T-helper 1 cell (primary cell): ENCODE data around the gene SRSF2.
"Not testable (repeated sequence)": the region's sequence is repeated elsewhere in the genome, so short reads cannot be mapped to it uniquely, and the experiment has no call there.

Experiments
- DNase-seq, 5 donors: peaks; one replicate each; pipeline ENCODE4 v3.0.0-alpha.2; 2012 to 2020

SRSF2 gene

DNA sequence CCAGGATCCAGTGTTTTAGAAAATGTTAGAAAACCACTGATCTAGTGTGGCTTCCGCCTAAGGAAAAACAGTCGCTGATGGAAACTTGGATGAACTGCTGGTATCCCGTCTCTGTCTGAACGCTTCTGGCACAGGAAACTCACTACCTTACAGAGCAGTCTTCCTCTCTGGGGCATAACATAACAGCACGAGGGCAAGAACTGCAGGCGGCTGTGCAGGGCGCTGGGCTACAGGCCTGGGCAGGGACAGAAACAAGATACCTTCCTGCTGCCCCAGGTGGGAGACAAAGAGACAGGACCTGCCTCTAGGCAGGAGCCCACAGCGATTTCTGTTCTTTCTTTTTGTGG is 36.9 kb downstream of the SRSF2 start:
- DNase-seq = no peak

DNA sequence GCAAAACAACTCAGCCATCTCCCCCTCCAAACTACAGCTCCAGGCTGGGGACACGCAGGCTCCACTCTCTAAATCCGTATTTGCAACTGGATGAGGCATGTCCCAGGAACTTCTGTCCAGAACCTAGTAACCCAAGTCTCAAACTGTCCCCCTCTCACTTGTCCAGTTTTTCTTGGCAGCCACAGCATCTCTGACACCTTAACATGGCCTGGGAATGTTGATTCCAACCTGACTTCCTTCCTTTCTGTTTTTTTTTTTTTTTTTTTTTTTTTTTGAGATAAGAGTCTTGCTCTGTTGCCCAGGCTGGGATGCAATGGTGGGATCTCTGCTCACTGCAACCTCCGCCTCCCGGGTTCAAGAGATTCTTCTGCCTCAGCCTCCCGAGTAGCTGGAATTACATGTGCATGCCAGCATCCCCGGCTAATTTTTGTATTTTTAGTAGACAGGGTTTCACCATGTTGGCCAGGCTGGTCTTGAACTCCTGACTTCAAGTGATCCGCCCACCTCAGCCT is 38.6 kb downstream of the SRSF2 start:
- not testable (repeated sequence) for DNase-seq

- no peak for DNase-seq
These were observed 39.2 kb downstream of the SRSF2 start for GRCh38 chr17:76697702-76698465.

GRCh38 chr17:76696763-76697701 is 40.1 kb downstream of the SRSF2 start:
- no peak for DNase-seq

GRCh38 chr17:76695059-76695831 is 41.9 kb downstream of the SRSF2 start:
- no peak for DNase-seq

DNA sequence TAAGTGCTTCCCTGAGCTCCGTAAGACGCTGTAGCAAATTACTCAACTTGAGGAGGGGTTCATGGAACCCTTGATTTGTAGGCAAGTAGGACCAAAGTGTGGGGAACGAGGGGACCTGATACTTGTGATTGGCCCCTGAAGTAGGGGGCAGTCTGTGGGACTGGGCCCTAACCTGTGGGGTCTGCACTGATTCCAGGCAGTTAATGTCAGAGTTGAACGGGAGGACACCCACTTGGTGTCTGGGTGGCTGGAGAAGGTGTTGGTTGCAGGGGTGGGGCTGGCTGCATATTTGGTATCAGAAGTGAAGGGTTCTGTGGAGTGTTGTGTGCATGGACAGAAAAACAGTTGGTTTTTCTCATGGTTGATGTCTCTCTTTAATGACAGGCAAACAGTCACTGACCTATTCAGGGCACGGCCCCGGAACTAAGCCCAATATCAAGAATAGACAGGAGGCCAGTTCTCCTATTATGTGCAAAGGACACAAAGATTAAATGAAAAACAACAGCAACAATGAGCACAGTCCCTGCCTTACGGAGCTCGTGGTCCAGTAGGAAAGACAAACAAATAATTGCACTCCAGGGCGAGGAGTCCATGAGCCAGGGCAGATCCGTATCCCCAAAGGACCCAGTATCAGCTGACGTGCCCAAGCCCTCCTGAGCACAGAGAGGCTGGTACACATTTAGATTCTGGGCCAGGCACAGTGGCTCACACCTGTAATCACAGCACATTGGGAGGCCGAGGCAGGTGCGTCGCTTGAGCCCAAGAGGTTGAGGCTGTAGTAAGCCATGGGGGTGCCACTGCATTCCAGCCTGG is 45.5 kb downstream of the SRSF2 start:
- DNase-seq = no peak

DNA sequence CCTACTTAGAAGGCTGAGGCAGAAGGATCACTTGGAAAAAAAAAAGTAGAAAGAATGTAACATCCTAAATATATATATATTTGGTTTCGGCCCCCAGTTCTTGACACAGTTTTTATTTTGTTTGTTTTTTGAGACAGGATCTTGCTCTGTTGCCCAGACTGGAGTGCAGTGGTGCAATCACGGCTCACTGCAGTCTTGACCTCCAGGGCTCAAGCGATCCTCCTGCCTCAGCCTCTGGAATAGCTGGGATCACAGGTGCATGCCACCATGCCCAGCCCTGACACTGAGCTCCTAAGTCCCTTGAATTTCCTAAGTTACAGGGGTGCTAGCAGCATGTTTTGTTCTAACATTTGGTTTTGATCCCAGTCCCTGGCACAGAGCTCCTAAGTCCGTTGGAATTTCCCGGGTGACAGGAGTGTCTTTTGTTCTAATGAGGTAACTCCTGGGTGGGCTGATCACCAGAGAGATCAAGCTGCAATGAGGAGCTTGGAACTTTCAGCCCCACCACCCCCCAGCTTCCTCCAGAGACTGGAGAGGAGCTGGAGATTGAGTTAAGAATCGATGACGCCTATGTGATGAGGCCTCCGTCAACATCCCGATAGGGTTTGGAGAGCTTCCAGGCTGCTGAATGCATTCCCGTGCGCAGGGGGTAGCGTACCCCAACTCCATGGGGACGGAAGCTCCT is 46.4 kb downstream of the SRSF2 start:
- no peak for DNase-seq

DNA sequence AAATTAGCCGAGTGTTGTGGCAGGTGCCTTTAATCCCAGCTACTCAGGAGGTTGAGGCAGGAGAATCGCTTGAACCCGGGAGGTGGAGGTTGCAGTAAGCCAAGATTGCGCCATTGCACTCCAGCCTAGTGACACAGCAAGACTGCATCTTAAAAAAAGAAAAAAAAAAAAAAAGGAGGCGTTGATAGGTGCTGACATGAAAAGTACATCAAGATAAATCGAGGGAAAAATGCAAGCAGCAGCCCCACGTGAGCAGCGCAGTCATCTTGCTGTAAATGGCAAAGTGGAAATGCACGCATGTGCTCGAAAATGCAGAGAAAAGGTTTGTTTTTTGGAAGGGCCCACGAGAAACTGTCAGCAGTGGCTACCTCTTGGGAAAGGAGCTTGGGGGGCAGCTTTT is 47.3 kb downstream of the SRSF2 start:
- DNase-seq = no peak

DNA sequence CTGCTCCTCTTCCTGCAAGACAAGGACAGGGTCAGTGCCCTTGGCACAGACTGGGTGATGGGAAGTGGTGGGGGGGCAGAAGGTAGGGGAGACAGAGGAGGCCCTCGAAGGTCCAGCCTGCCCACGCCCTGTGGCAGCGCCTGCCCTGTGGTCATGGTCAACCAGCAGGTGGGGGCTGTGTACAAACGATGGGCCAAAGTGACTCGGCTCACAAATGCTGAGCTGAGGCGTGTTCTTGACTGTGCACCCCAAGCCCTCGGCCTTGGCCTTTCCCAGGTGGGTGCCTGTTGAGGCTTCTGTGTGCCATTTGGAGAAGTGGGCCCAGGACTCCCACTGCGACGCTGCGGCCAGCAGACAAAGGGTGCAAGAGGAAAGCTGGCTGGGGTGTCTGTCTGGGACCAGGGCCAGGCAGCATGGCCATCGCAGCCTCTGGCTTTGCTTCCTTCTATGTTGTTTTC is 48.9 kb downstream of the SRSF2 start:
- no peak for DNase-seq

DNA sequence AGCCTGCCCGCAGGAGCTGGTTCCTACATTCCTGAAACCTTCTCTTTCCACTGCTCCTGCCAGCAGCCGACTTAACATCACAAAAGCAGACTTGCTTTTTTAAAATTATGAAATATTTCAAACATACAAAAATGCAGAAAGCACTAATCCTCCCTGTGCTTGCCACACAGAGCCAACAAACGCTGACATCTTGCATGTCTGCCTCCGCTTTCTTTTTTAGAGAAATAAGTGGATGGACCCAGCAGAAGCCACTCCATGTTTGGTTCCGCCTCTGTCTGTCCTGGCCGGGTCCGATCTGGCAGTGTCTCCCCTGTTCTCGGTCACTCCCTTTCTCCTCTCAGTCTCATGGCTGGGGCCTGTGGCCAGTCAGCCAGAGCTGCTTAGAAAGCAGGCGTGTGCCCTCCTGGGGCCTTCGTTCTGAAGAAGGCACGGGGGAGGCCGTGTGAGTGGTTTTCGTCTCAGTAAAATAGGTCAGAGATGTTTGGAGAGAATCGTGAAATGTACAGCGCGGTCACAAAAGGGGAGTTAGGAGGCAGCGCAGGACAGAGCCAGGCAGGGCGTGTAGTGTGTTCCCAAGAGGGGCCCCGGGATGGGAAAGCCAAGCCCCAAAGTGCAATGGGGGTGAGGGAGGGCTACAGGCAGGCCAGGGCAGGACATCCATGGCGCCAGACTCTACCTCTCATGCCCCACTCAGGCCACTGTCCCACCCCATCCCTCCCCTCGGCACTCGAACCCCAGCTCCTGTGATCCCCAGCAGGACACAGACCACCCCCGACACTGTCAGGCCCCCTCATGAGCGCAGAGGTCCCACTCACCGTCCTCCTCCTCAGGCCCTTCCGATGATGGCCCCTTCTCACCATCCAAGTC is 49.6 kb downstream of the SRSF2 start:
- DNase-seq = no peak

DNA sequence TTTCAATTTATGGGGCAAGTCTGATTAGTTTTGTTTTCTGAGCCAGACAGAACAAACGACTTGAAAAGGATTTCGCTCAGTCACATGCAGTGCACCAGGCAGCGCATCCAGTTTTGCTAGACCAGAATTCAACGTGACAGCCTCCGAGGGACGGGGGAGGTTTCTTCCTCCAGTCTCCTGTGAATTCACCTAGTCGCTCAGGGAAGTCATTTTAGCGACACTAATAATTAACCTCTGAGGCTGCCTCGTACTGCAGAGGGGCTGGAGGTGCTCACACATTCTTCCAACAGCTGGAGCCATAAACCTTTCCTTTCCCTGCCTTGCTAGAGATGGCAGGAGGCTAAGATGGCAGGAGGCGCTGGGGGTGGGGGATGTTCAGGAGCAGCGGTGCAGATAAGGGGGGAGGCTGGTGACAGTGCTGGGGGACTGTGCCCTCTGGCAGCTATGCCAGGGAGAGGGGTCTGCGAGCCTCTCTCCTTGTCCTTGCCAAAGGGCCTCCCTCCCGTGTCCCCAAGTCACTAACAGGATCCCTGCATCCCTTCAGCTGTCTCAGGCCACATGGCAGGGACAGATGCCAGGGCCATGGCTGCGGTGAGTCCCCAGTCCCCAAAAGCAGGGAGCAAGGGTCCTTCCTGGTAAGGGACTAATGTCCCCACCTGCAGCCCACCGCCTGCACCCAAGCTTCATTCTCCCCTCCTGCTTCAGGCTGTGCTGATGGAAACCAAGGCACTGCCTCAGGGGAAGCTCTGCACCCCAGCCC is 50.4 kb downstream of the SRSF2 start:
- DNase-seq = no peak

- DNase-seq = no peak
These were observed 51.3 kb downstream of the SRSF2 start for GRCh38 chr17:76685846-76686245.

DNA sequence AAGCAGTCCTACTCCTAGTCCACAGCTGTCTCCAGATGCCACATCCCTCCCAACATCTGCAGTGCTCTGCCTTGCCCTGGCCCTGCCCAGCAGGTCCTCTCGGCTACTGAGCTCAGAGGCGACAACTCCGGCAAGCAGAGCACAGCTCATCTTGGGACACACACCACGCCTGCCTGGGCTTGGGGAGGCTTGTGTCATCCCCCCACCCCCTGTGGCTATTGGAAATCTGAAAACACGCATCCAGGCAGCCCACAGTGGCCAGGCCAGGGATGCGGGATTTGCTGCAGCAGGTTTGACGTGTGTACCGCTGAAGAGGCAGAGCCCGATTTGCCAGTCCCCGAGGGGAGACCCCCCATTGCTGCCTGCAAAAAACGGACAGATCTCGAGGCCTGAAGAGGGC is 51.8 kb downstream of the SRSF2 start:
- DNase-seq = no peak

- DNase-seq = no peak
These were observed 52.4 kb downstream of the SRSF2 start for GRCh38 chr17:76684756-76685155.
